Measurements from ENCODE around the gene URB1.

The URB1 gene

DNA sequence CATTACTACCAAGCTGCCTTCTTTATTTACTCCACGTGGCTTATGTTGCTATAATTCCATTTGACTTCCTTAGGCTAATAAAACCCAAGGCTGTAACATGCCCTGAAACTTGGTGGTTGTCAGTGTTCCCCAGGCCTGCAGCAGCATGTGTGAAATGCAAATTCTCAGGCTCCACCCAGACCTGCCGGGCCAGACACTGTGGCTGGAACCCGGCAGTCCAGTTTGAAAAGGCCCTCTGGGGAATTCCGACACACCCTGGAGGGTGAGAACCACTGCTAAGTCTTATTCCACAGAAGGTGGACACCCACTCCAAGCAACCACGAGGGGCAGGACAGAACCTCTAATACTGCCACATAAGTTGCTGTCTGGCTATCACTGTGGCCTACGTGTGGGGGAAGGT lies 41.4 kb downstream of the URB1 start:
- DNase-seq: no peak
- TF ChIP-seq POLR2A (IDR thresholded peaks at IDR 0.05; ENCODE audit: low read length): no peak
- no peak for TF ChIP-seq GATA1 (IDR thresholded peaks at IDR 0.05; ENCODE audit: low read depth, low read length)

GRCh38 chr21:32350981-32351380 lies 41.8 kb downstream of the URB1 start:
- no peak for DNase-seq
- TF ChIP-seq GATA1 (IDR thresholded peaks at IDR 0.05; ENCODE audit: low read depth, low read length) (no peak), POLR2A (IDR thresholded peaks at IDR 0.05; ENCODE audit: low read length) (no peak)

GRCh38 chr21:32350211-32350980 lies 42.4 kb downstream of the URB1 start:
- no peak for DNase-seq
- TF ChIP-seq POLR2A (IDR thresholded peaks at IDR 0.05; ENCODE audit: low read length) (no peak), GATA1 (IDR thresholded peaks at IDR 0.05; ENCODE audit: low read depth, low read length) (no peak)

DNA sequence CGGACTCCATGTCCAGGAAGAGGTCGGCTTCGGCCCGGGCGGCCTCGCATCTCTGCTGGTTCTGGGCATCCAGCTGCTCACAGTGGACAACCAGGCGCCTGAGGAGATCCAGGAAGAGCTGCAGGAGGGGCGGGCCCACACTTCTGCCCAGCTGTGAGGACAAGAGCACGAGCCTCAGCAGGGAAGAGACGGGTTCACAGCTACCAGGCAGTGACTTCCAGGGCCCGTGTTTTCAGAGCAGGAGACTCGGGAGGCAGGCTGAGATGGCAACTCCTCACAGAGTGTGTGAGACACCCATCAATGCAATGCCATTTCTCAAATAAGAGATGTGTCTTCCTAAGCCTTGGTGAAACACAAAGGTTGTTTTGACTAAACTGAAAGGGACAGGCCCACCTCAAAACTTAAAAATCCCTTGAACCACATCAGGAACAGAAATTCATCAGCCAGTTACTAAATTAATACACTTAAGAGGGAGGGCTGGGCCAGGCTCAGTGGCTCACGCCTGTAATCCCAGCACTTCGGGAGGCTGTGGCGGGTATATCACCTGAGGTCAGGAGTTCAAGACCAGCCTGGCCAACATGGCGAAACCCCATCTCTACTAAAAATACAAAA lies 43.4 kb downstream of the URB1 start:
- TF ChIP-seq GATA1 (IDR thresholded peaks at IDR 0.05; ENCODE audit: low read depth, low read length): no peak
- TF ChIP-seq POLR2A (IDR thresholded peaks at IDR 0.05; ENCODE audit: low read length): no peak
- no peak for DNase-seq

DNA sequence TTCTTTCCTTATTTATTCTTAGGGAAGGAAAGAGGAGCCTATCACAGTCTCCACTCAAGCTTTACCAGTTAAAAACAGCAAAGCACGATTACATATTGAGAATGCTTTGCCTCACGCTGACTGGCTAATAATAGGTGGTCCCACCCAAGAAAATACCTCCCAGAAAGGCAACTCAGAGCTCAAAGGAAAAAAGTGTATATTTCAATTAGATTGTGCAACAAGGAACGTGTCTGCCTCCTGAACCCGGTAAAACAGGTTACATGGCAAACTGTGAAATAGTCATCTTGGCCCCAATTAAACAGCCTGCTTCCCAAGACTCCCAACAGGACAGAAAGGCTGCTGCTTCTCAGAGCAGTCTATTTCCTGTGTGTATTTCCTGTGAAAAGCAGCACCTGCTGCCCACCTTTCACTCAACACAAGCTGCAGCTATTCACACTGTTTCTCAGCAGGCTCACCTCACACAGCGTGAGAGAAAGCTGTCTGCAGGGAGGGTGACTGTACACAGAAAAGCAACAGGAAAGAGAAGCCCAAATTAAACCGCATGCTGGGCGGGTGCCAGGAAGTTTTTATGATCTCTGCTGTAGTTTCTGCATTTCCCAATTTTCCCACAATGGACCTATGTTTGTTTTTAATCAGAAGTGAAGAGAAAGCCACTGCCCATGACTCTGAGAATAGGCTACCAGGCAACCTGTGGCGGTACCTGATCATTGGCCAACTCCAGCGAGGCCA lies 44.0 kb downstream of the URB1 start:
- no peak for DNase-seq
- TF ChIP-seq POLR2A (IDR thresholded peaks at IDR 0.05; ENCODE audit: low read length) (no peak), GATA1 (IDR thresholded peaks at IDR 0.05; ENCODE audit: low read depth, low read length) (no peak)

DNA sequence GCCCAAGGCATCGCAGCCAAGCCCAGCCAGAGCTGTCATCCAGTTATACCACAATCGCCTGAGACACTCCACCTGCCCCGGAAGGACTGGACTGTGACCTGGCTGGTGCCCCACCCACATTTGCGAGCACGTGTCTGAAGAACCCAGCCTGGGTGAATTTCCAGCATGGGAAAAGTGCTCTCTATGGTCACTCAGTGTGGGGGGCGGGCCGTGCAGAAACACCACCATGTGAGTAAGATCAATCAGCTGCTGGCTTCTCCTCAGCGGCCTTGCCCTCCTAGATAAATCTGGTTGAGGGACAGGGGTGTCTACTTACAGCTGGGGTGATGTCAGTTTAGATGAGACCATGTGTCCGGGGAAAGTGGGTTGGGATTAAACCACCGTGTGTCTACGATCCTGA lies 44.8 kb downstream of the URB1 start:
- TF ChIP-seq GATA1 (IDR thresholded peaks at IDR 0.05; ENCODE audit: low read depth, low read length) (no peak), POLR2A (IDR thresholded peaks at IDR 0.05; ENCODE audit: low read length) (no peak)
- DNase-seq: no peak

DNA sequence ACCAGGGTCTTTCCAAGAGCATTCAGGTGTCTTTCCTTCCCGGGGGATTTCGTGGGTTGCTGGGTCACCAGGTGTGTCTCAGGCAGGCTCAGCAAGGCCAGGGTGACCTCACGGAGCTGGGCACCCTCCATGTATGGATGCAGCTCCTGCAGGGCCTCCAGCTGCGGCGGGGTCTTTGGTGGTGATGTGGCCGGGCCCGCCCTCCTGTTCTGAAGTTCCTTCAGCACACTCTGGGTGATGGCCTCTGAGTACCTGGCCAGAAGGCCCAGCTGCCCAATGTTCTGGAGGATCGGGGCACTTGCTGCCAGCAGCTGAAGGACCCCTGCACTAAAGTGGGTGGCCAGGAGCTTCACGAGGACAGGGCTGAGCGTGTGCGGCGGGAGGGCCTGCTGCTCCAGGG lies 45.5 kb downstream of the URB1 start:
- no peak for TF ChIP-seq POLR2A (IDR thresholded peaks at IDR 0.05; ENCODE audit: low read length)
- no peak for TF ChIP-seq GATA1 (IDR thresholded peaks at IDR 0.05; ENCODE audit: low read depth, low read length)
- DNase-seq: no peak

DNA sequence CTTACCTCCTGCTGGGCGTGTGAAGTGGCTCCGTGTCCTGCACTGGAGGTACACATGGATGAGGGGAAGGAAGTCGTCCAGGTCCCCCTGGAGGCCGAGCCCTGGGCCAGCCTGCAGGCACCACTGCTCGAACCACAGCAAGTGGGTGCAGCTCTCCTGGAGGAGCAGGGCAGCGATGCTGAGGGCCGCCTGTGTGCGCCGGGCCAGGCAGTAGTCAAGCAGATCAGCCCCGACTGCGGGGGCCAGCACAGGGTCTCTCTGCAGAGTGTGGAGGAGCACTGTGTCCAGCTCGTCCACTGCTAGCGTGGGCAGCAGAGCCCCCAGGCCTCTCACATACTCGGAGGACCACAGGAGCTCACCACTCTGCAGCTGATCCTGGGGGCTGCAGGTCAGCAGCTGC lies 45.9 kb downstream of the URB1 start:
- DNase-seq: no peak
- no peak for TF ChIP-seq POLR2A (IDR thresholded peaks at IDR 0.05; ENCODE audit: low read length)
- no peak for TF ChIP-seq GATA1 (IDR thresholded peaks at IDR 0.05; ENCODE audit: low read depth, low read length)

DNA sequence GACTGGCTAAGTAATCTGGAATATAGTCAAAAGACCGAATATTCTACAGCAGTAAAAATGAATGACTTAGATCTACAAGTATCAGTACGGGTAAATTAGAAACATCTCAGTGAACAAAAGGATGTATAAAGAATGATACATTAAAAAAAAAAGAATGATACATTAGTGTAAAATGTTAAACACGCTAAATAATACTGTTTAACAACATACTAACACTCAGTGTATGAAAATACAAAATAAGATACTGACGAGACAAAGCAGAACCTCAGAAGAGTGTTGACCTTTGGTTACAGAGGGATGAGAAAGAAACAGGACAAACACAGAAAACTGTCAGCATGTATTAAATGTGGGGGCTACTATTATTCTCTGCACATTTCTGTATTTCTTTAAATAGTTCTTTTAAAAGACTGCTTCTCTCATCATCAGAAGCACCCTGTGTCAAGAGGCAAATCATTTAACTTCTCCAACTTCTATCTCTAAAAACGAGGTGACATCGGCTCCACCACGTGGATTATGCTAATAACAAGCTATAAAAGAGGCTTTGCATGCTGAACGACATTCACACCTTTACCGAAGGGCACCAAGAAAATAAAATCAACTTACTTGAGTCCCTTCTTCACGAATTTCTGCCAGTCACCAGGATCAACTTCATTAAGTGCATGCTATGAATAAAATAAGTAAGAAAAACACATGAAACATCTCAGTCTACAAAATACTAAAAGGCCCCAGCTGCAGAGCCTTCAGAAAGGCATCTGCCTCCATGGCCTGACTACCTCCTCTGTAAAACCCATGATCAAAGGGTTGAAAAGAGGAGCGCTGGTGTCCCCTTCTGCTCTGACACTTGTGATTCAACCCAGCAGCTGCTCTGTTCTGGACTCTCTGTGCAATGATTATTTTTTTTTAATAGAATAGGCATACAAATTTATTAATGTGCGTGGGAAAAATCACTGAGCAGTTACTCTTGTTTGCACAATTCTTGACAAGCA lies 51.7 kb downstream of the URB1 start:
- no peak for TF ChIP-seq GATA1 (IDR thresholded peaks at IDR 0.05; ENCODE audit: low read depth, low read length)
- no peak for TF ChIP-seq POLR2A (IDR thresholded peaks at IDR 0.05; ENCODE audit: low read length)
- DNase-seq: no peak

GRCh38 chr21:32338209-32338921 lies 54.4 kb downstream of the URB1 start:
- TF ChIP-seq POLR2A (IDR thresholded peaks at IDR 0.05; ENCODE audit: low read length): no peak
- no peak for TF ChIP-seq GATA1 (IDR thresholded peaks at IDR 0.05; ENCODE audit: low read depth, low read length)
- DNase-seq: no peak

DNA sequence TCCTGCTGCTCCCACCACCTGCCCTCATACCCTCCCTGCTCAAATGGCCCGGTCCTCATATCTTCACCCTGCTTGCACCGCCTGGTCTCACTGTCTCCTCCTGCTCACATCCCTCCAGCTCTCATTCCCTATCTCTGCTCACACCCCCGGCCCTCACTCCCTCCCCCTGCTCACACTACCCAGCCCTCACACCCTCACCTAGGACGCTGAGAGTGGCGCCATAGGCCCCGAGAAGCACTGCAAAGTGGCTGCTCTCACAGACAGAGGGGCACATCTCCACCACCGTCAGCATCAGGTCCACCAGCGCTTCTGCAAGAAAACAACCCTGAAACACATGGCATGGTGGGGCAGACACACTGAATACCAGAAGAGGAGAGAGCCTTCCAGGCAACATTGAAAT lies 55.6 kb downstream of the URB1 start:
- TF ChIP-seq POLR2A (IDR thresholded peaks at IDR 0.05; ENCODE audit: low read length) (no peak), GATA1 (IDR thresholded peaks at IDR 0.05; ENCODE audit: low read depth, low read length) (no peak)
- DNase-seq: no peak

DNA sequence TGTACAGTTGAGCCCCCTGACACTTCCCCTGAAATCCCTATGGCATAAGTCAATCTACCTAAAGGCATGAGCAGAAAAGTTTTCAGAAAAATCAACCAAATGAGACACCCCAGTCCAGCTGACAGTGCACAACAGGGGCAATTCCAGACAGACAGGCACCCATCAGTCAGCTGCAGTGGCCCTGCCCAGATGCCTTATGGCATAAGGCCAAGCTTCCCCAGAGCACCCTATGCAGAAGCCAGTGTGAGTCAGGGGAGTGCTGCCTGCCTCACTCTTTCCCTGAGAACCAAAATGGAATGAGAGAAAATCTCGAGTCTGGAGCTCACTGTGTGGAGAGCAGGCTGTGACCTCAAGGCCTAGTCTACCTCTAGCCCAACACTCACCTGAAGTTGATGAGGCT lies 56.1 kb downstream of the URB1 start:
- DNase-seq: peak in 1 of 2 experiments; percentile 41
- no peak for TF ChIP-seq GATA1 (IDR thresholded peaks at IDR 0.05; ENCODE audit: low read depth, low read length)
- no peak for TF ChIP-seq POLR2A (IDR thresholded peaks at IDR 0.05; ENCODE audit: low read length)

Measured in erythroblast (primary cell).